Activated CD8-positive, alpha-beta T cell treated with anti-CD3 and anti-CD28 coated beads for 36 hours (primary cell): ENCODE data around the gene NOP56. TPM values are rescaled to one million over a fixed set of nuclear protein-coding genes. Genes with fewer than 3 reads are reported as not detected.
A peak's percentile ranks its signal among the peaks of the same experiment; 100 is the strongest.

Experiments
- ATAC-seq: fragments of 200-7000 bp; cut with Tn5 transposase; one replicate; pipeline ENCODE4 v1.10.0; 2021; ENCODE audit warnings: mild to moderate bottlenecking, moderate library complexity
- CTCF ChIA-PET: fragments of 350-600 bp; sonication (Branson Sonifier 250); formaldehyde crosslinking; loops from one replicate; lab custom pipeline; 2021; ENCODE audit warnings: antibody characterized with exemption; lab: Charles Lee
- POLR2A ChIA-PET: fragments of 350-600 bp; sonication (Branson Sonifier 250); formaldehyde crosslinking; loops from one replicate; lab custom pipeline; 2021; ENCODE audit warnings: antibody characterized with exemption; lab: Charles Lee
- DNase-seq: peaks from one replicate; pipeline ENCODE4 v3.0.0-alpha.2; 2020
- H3K27ac Mint-ChIP-seq: one replicate; pipeline ENCODE4 v1.8.0; 2021; ENCODE audit warnings: mild to moderate bottlenecking, mixed read lengths
- H3K27me3 Mint-ChIP-seq: one replicate; pipeline ENCODE4 v1.8.0; 2021; ENCODE audit warnings: mixed read lengths
- H3K36me3 Mint-ChIP-seq: one replicate; pipeline ENCODE4 v1.8.0; 2021; ENCODE audit warnings: low read depth, mixed read lengths
- H3K4me1 Mint-ChIP-seq: one replicate; pipeline ENCODE4 v1.8.0; 2021; ENCODE audit warnings: low read depth, mixed read lengths
- H3K4me3 Mint-ChIP-seq: one replicate; pipeline ENCODE4 v1.8.0; 2021; ENCODE audit warnings: mild to moderate bottlenecking, moderate library complexity, mixed read lengths
- H3K9me3 Mint-ChIP-seq: one replicate; pipeline ENCODE4 v1.8.0; 2021; ENCODE audit warnings: mixed read lengths
- CTCF ChIP-seq: fragments of 200-600 bp; IDR thresholded peaks from one replicate; pipeline ENCODE4 v1.8.0; 2022; ENCODE audit warnings: antibody characterized with exemption, mild to moderate bottlenecking
- intact Hi-C: fragments of 100-400 bp; cut with micrococcal nuclease; formaldehyde crosslinking; loops from one replicate; pipeline ENCODE4 v1.10.0; 2022
- microRNA-seq: library from miRNA; unstranded; fragments of <30 nt; microRNA quantifications from one replicate; pipeline ENCODE4 v1.2.0, GENCODE V29; 2022; ENCODE audit warnings: borderline microRNAs expressed, borderline replicate concordance
- total RNA-seq, 2 experiments: library from RNA; stranded (reverse); gene quantifications; one replicate each; pipeline ENCODE4 v1.2.3, GENCODE V29; 2021

The NOP56 gene
- total RNA-seq, 2 experiments from 2014 or later: 587 to 596 TPM

- ATAC-seq (no peak), DNase-seq (no peak)
- CTCF ChIA-PET: interaction anchor here (1.6 to 3.4 kb wide), 3 partner anchors 20 to 44 kb away, joined by 4 to 19 read pairs (median 5); no protein-coding TSS in a partner anchor
- no peaks in the 10 kb centered on the region for H3K36me3 Mint-ChIP-seq
- no peaks in the 10 kb centered on the region for H3K9me3 Mint-ChIP-seq
- H3K27ac Mint-ChIP-seq: no peak overlapping the region
- POLR2A ChIA-PET: no interaction called here
- no peaks in the 10 kb centered on the region for H3K27me3 Mint-ChIP-seq
- no peak for TF ChIP-seq CTCF
- H3K4me1 Mint-ChIP-seq: peaks cover 3% of the 10 kb centered on the region
- no peak overlapping the region for H3K4me3 Mint-ChIP-seq
- intact Hi-C loops: no loop called here
Measured at GRCh38 chr20:2707353-2708072, 55.1 kb downstream of the NOP56 start.

Small RNAs within 50 kb of the gene (microRNA-seq; reads per million reads assigned to microRNA genes)
- 49.7 reads per million, percentile 58 among the genes with 10 or more reads in this experiment for gene MIR1292

Other genes starting within 250 kb of the NOP56 start
- gene SNRPB, start 181.8 kb upstream of the NOP56 start, total RNA-seq: 100 to 1,000 TPM; 469 to 479 TPM
- gene ZNF343, start 143.7 kb upstream of the NOP56 start, total RNA-seq: 1 to 10 TPM; 8.5 to 9.5 TPM
- gene TMC2, start 116.1 kb upstream of the NOP56 start, total RNA-seq: not detected
- gene IDH3B, start 11.6 kb downstream of the NOP56 start, total RNA-seq: 100 to 1,000 TPM; 109 to 114 TPM
- 1 to 10 TPM; 1.1 to 1.2 TPM for gene EBF4, start 40.1 kb downstream of the NOP56 start, total RNA-seq
- 1 to 10 TPM; 2.0 to 2.9 TPM for gene CPXM1, start 148.0 kb downstream of the NOP56 start, total RNA-seq
- gene C20orf141, start 162.4 kb downstream of the NOP56 start, total RNA-seq: not detected
- not detected for gene TMEM239, start 163.7 kb downstream of the NOP56 start, total RNA-seq
- 10 to 100 TPM; 33.9 to 34.3 TPM for gene PCED1A, start 188.0 kb downstream of the NOP56 start, total RNA-seq
- 10 to 100 TPM; 34.5 to 38.7 TPM for gene VPS16, start 188.1 kb downstream of the NOP56 start, total RNA-seq
- 10 to 100 TPM; 42.0 to 43.1 TPM for gene PTPRA, start 220.8 kb downstream of the NOP56 start, total RNA-seq